Caco-2 (cell line): Measurements from ENCODE around the gene FRMD4A. TPM values are rescaled to one million over a fixed set of nuclear protein-coding genes. Genes with fewer than 3 reads are reported as not detected.

ENCODE experiments used
- BruUV-seq: library from RNA; stranded (reverse); fragments of 400-500 nt; replicated peaks from 2 replicates; lab custom pipeline; 2021; lab: Mats Ljungman, UMichigan
- CTCF ChIA-PET: fragments of 300-600 bp; sonication (Branson Sonifier 250); formaldehyde crosslinking; loops from one replicate; lab custom pipeline; 2022; ENCODE audit warnings: antibody characterized with exemption; lab: Charles Lee
- POLR2A ChIA-PET: fragments of 300-600 bp; sonication (Branson Sonifier 250); formaldehyde crosslinking; loops from one replicate; lab custom pipeline; 2022; ENCODE audit warnings: antibody characterized with exemption; lab: Charles Lee
- DNase-seq, 2 experiments: peaks; one replicate each; pipeline versions ENCODE4 v3.0.0 to v3.0.0-alpha.2; 2020 to 2022
- H3K27me3 ChIP-seq: replicated peaks from 2 replicates; pipeline ENCODE4 v1.6.0; 2011; ENCODE audit warnings: low read length; ENCODE audit not compliant: control insufficient read depth, insufficient read depth
- H3K36me3 ChIP-seq: 2 replicates; pipeline ENCODE4 v1.5.1; 2011; ENCODE audit warnings: low read length; ENCODE audit not compliant: control insufficient read depth, insufficient read depth
- H3K4me1 ChIP-seq: fragments of 250-450 bp; sonication (Bioruptor Pico); 2 replicates; pipeline ENCODE4 v1.5.1; 2020; ENCODE audit warnings: mild to moderate bottlenecking
- H3K4me3 ChIP-seq: 2 replicates; pipeline ENCODE4 v1.5.1; 2011; ENCODE audit warnings: low read depth, mild to moderate bottlenecking, control low read depth, low read length
- H3K9me3 ChIP-seq: fragments of 250-450 bp; sonication (Bioruptor Pico); 2 replicates; pipeline ENCODE4 v1.5.1; 2020; ENCODE audit warnings: mild to moderate bottlenecking, moderate library complexity
- H3K27ac Mint-ChIP-seq: one replicate; pipeline ENCODE4 v1.8.0; 2022; ENCODE audit warnings: mixed read lengths; ENCODE audit not compliant: unreplicated experiment
- H3K27me3 Mint-ChIP-seq: one replicate; pipeline ENCODE4 v1.8.0; 2022; ENCODE audit warnings: mixed read lengths; ENCODE audit not compliant: insufficient read depth, unreplicated experiment
- H3K36me3 Mint-ChIP-seq: one replicate; pipeline ENCODE4 v1.8.0; 2022; ENCODE audit warnings: mild to moderate bottlenecking, mixed read lengths; ENCODE audit not compliant: insufficient read depth, unreplicated experiment
- H3K4me1 Mint-ChIP-seq: one replicate; pipeline ENCODE4 v1.8.0; 2022; ENCODE audit warnings: low read depth, mixed read lengths; ENCODE audit not compliant: unreplicated experiment
- H3K4me3 Mint-ChIP-seq: one replicate; pipeline ENCODE4 v1.8.0; 2022; ENCODE audit warnings: mild to moderate bottlenecking, moderate library complexity, mixed read lengths; ENCODE audit not compliant: unreplicated experiment
- H3K9me3 Mint-ChIP-seq: one replicate; pipeline ENCODE4 v1.8.0; 2022; ENCODE audit warnings: mixed read lengths; ENCODE audit not compliant: unreplicated experiment
- CTCF ChIP-seq, 2 experiments: fragments of 200-600 bp in 1 of 2; IDR thresholded peaks; 1 replicate in 1 of 2; 2 replicates in 1 of 2; pipeline versions ENCODE4 v1.5.1 to v1.8.0; 2011 to 2022; ENCODE audit warnings: antibody characterized with exemption in 1 of 2, control low read depth in 1 of 2, inconsistent platforms in 1 of 2, low read depth in 1 of 2, low read length in 1 of 2, mild to moderate bottlenecking in 1 of 2, moderate library complexity in 1 of 2; ENCODE audit not compliant: insufficient read depth in 1 of 2, severe bottlenecking in 1 of 2, unreplicated experiment in 1 of 2
- intact Hi-C: fragments of 100-400 bp; cut with micrococcal nuclease; formaldehyde crosslinking; loops from one replicate; pipeline ENCODE4 v1.10.0; 2022; ENCODE audit not compliant: unreplicated experiment
- total RNA-seq: library from RNA; stranded (reverse); gene quantifications from 2 replicates; pipeline ENCODE4 v1.2.3, GENCODE V29; 2022

The FRMD4A gene
- total RNA-seq, 1 experiment from 2014 or later, result 52.1 TPM

DNA sequence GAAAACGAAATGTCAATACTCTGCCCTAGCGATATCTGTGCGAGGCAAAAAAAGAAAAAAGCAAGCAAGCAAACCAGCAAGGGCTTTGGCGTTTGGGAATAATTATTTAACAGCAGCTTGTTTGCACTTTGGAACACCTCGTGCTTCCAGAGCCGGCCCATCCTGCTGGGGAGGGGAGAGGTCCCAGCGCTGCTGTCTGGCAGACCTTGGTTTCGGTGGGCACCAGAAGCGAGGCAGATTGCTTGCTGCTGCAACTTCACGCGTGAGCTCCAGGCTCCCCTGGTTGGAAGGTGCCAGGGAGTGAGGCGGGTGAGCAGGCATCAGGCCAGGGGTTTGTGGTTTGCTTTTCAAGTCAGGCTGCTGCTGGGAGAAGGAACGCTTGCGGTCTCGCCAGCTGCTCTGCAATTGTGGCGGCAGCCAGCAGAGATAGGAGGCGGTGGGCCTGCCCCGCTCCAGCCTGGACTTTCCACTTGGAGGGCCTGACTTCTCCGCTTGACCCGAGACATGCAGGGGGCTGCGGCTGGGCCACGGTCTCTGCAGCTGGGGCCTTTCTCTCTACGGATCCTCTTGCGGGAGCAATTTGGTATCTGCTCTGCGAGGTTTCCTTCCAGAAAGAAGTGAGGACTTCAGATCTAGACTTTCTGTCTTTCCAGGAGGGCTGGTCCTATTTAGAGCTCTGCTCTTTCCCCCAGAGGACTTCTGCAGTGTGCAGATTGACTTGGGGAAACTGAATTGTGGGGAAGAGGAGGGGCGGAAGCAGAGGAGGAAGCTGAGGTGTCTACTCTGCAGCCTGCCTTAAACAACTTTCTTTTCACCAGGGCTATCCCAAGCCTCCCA lies 612.6 kb downstream of the FRMD4A start:
- CTCF ChIA-PET, result interaction anchor here (0.6 to 3.3 kb wide), 4 partner anchors 11 to 477 kb away, joined by 3 to 23 read pairs (median 4); no protein-coding TSS in a partner anchor
- H3K4me3 ChIP-seq, result peak overlapping the region; percentile 44
- no peaks in the 10 kb centered on the region for H3K9me3 ChIP-seq
- Mint-ChIP-seq H3K4me1 (peaks cover 42% of the 10 kb centered on the region), H3K9me3 (peaks cover 4% of the 10 kb centered on the region), H3K36me3 (peaks cover 6% of the 10 kb centered on the region), H3K4me3 (peak overlapping the region; percentile 98), H3K27me3 (no peaks in the 10 kb centered on the region), H3K27ac (peak overlapping the region; percentile 90)
- no peaks in the 10 kb centered on the region for H3K27me3 ChIP-seq
- no peaks in the 10 kb centered on the region for H3K36me3 ChIP-seq
- intact Hi-C loops, result loop anchor here (1.0 kb wide), 1 partner anchor 11 kb away; no protein-coding TSS in a partner anchor
- TF ChIP-seq CTCF (IDR thresholded peaks at IDR 0.05; ENCODE audit: insufficient read depth in 1 of 2, low read depth in 1 of 2, low read length in 1 of 2, severe bottlenecking in 1 of 2, unreplicated experiment in 1 of 2), result no peak
- TSS peak; percentile 66 for BruUV-seq
- DNase-seq, result peak; percentile 73 to 74
- POLR2A ChIA-PET, result interaction anchor here (0.6 to 2.8 kb wide), 8 partner anchors 9 to 51 kb away, joined by 3 to 30 read pairs (median 3); no protein-coding TSS in a partner anchor
- H3K4me1 ChIP-seq, result peaks cover 48% of the 10 kb centered on the region

GRCh38 chr10:13717571-13717935 lies 613.2 kb downstream of the FRMD4A start:
- Histone ChIP-seq H3K36me3 (no peaks in the 10 kb centered on the region), H3K4me3 (peak overlapping the region; percentile 44), H3K27me3 (no peaks in the 10 kb centered on the region), H3K4me1 (peaks cover 53% of the 10 kb centered on the region), H3K9me3 (no peaks in the 10 kb centered on the region)
- Mint-ChIP-seq H3K27ac (peak overlapping the region; percentile 90), H3K27me3 (no peaks in the 10 kb centered on the region), H3K9me3 (no peaks in the 10 kb centered on the region), H3K4me1 (peaks cover 45% of the 10 kb centered on the region), H3K36me3 (peaks cover 6% of the 10 kb centered on the region), H3K4me3 (peak overlapping the region; percentile 98)
- no peak for DNase-seq
- BruUV-seq, result no TSS peak
- ChIA-PET CTCF (interaction anchor here (0.7 to 3.3 kb wide), 2 partner anchors 10 to 202 kb away, joined by 3 to 23 read pairs; no protein-coding TSS in a partner anchor), POLR2A (interaction anchor here (0.7 to 2.8 kb wide), 6 partner anchors 10 to 50 kb away, joined by 3 to 30 read pairs (median 3); no protein-coding TSS in a partner anchor)
- TF ChIP-seq CTCF (IDR thresholded peaks at IDR 0.05; ENCODE audit: insufficient read depth in 1 of 2, low read depth in 1 of 2, low read length in 1 of 2, severe bottlenecking in 1 of 2, unreplicated experiment in 1 of 2), result no peak
- intact Hi-C loops, result no loop called here
